K562 (cell line): Measurements from ENCODE around the gene RHOBTB3. TPM values are rescaled to one million over a fixed set of nuclear protein-coding genes. Genes with fewer than 3 reads are reported as not detected.
A peak's percentile ranks its signal among the peaks of the same experiment; 100 is the strongest.

Experiments used
- ATF4 ChIP-seq: fragments of 450-650 bp; formaldehyde crosslinking; IDR thresholded peaks from 2 replicates; pipeline ENCODE4 v1.4.0; 2022; ENCODE audit warnings: mild to moderate bottlenecking, moderate library complexity
- DMBX1 ChIP-seq: fragments of 250-450 bp; sonication (Bioruptor Pico); IDR thresholded peaks from 2 replicates; pipeline ENCODE4 v1.8.0; 2022; ENCODE audit warnings: inconsistent platforms, mild to moderate bottlenecking, moderate library complexity, borderline replicate concordance
- ETV1 ChIP-seq: fragments of 450-650 bp; conservative IDR thresholded peaks from 2 replicates; pipeline ENCODE4 v1.6.1; 2016; ENCODE audit warnings: missing genetic modification characterization, control low read depth, low read depth, missing compliant biosample characterization
- IFI16 ChIP-seq: fragments of 250-450 bp; sonication (Bioruptor Pico); IDR thresholded peaks from 2 replicates; pipeline ENCODE4 v2.1.2; 2022; ENCODE audit warnings: mild to moderate bottlenecking, inconsistent platforms
- NFE2L1 ChIP-seq: fragments of 450-650 bp; IDR thresholded peaks from 2 replicates; pipeline ENCODE4 v1.6.1; 2016; ENCODE audit warnings: missing genetic modification characterization, low read depth, mild to moderate bottlenecking, missing compliant biosample characterization, moderate library complexity, borderline replicate concordance
- PATZ1 ChIP-seq: fragments of 250-450 bp; sonication (Bioruptor Pico); IDR thresholded peaks from 2 replicates; pipeline ENCODE4 v1.5.0; 2020; ENCODE audit warnings: mild to moderate bottlenecking, borderline replicate concordance
- RFX7 ChIP-seq: fragments of 250-450 bp; sonication (Bioruptor Pico); IDR thresholded peaks from 2 replicates; pipeline ENCODE4 v1.5.1; 2021; ENCODE audit warnings: mild to moderate bottlenecking
- RNF219 ChIP-seq: fragments of 250-450 bp; sonication (Bioruptor Pico); IDR thresholded peaks from 2 replicates; pipeline ENCODE4 v1.5.0; 2022; ENCODE audit warnings: mild to moderate bottlenecking
- SMARCC2 ChIP-seq: fragments of 450-650 bp; IDR thresholded peaks from 2 replicates; pipeline ENCODE4 v1.6.1; 2017; ENCODE audit warnings: antibody characterized with exemption, moderate library complexity, mild to moderate bottlenecking, low read depth
- SRF ChIP-seq, 2 experiments: fragments of 250-450, 450-650 bp in 1 of 2; sonication (Bioruptor Pico) in 1 of 2; sonication (generic) in 1 of 2; formaldehyde crosslinking; IDR thresholded peaks; 2 replicates each; pipeline versions ENCODE4 v1.5.0 to v1.5.1; 2020 to 2022; ENCODE audit warnings: mild to moderate bottlenecking in 1 of 2, missing genetic modification reagents in 1 of 2
- ZBTB26 ChIP-seq: fragments of 450-650 bp; formaldehyde crosslinking; IDR thresholded peaks from 2 replicates; pipeline ENCODE4 v1.4.0; 2022; ENCODE audit warnings: missing genetic modification characterization
- ZNF41 ChIP-seq: fragments of 250-450 bp; sonication (Bioruptor Pico); conservative IDR thresholded peaks from 2 replicates; pipeline ENCODE4 v1.4.0; 2020; ENCODE audit warnings: mild to moderate bottlenecking
- ZNF584 ChIP-seq: fragments of 200-800 bp; sonication (Bioruptor generic); IDR thresholded peaks from 2 replicates; pipeline ENCODE4 v1.6.1; 2016; ENCODE audit warnings: low read depth, mild to moderate bottlenecking, missing genetic modification characterization, missing compliant biosample characterization
- ZNF592 ChIP-seq: fragments of 450-650 bp; IDR thresholded peaks from 2 replicates; pipeline ENCODE4 v1.6.1; 2017; ENCODE audit warnings: antibody characterized with exemption, mild to moderate bottlenecking
- polyA plus RNA-seq, 8 experiments: library from polyadenylated mRNA; depleted of rRNA in 4 of 8; stranded (reverse) in 5 of 8; unstranded in 3 of 8; fragments of >200 nt; fragmentation: Nextera tagmentation in 2 of 8; fragmentation: Illumina TruSeq in 1 of 8; extraction: Ambion mirVana in 2 of 8; extraction: Trizol in 1 of 8; gene quantifications; 2 replicates each; pipeline versions ENCODE4 v1.2.1 to v1.2.3, GENCODE V29; 2011 to 2014; ENCODE audit warnings: inconsistent platforms in 1 of 8, missing spikeins in 1 of 8
- total RNA-seq, 7 experiments: library from RNA; depleted of rRNA in 6 of 7; stranded (reverse); fragments of >200 nt in 6 of 7; fragmentation: Illumina TruSeq in 2 of 7; extraction: Trizol in 2 of 7; gene quantifications; 2 replicates each; pipeline versions ENCODE4 v1.2.1 to v1.2.3, GENCODE V29; 2011 to 2021; ENCODE audit warnings: low replicate concordance in 1 of 7

The RHOBTB3 gene
- total and polyA plus RNA-seq, 9 of the 15 experiments (the other 6 are each of a cell fraction or from before 2014, with no cell fraction given) = 39.7 to 143 (median 115) TPM

- TF ChIP-seq ZNF592 (peak; percentile 100), RNF219 (CRISPR knock-in tag) (peak; percentile 82; the same call in 1 of the 2 replicates), ZBTB26 (CRISPR knock-in tag) (peak; percentile 94; the same call in 1 of the 2 replicates), ATF4 (peak; percentile 93), ETV1 (tag) (peak; percentile 67), RFX7 (CRISPR knock-in tag) (peak; percentile 85; the same call in 1 of the 2 replicates), PATZ1 (CRISPR knock-in tag) (peak; percentile 88), SMARCC2 (0 out of 2 replicates have a peak, but pooled peaks have one; percentile 2), SRF (CRISPR knock-in tag; IDR thresholded peaks at IDR 0.05) (peak in 1 of 2 experiments; percentile 51; a peak in 1 of 4 replicates), ZNF584 (CRISPR knock-in tag) (peak; percentile 91; the same call in 1 of the 2 replicates), DMBX1 (CRISPR knock-in tag) (peak; percentile 99), NFE2L1 (tag) (peak; percentile 61; the same call in 1 of the 2 replicates), IFI16 (CRISPR knock-in tag) (peak; percentile 92), ZNF41 (CRISPR knock-in tag) (peak; percentile 97)
Observed at GRCh38 chr5:95707534-95708188, 23.5 kb upstream of the RHOBTB3 start (continued).
